ENCODE measurements around the gene TNN. TPM values are rescaled to one million over a fixed set of nuclear protein-coding genes. Genes with fewer than 3 reads are reported as not detected.

Gene TNN
- total and polyA plus RNA-seq, 8 donors: 0.06 to 1.1 (median 0.14) TPM; not detected in 5

GRCh38 chr1:175120511-175120910, 52.9 kb downstream of the TNN start:
- intact Hi-C loops (cut with DNase I; ENCODE audit: low total_unique reads): no loop called here
- TF ChIP-seq EP300 (IDR thresholded peaks at IDR 0.05) (no peak), CTCF (IDR thresholded peaks at IDR 0.05) (no peak), POLR2AphosphoS5 (IDR thresholded peaks at IDR 0.05) (no peak), POLR2A (IDR thresholded peaks at IDR 0.05) (no peak)
- DNase-seq: no peak
- H3K4me3 ChIP-seq: no peak overlapping the region
- no peaks in the 10 kb centered on the region for H3K9me3 ChIP-seq
- H3K4me1 ChIP-seq: peaks cover 0 to 11% (median 3%) of the 10 kb centered on the region in 4 donors
- no peaks in the 10 kb centered on the region for H3K27me3 ChIP-seq
- no peak overlapping the region for H3K27ac ChIP-seq
- 90 to 100% (median 94%) methylated on average over 1 of the region's 1 CpG for WGBS, 5 donors
- H3K36me3 ChIP-seq: no peaks in the 10 kb centered on the region

GRCh38 chr1:175124861-175125260, 57.2 kb downstream of the TNN start:
- DNase-seq: no peak
- H3K27ac ChIP-seq: peak overlapping the region in 3 of 5 donors; percentile 34 to 67 (median 35)
- TF ChIP-seq POLR2AphosphoS5 (IDR thresholded peaks at IDR 0.05): no peak
- H3K36me3 ChIP-seq: no peaks in the 10 kb centered on the region
- WGBS, 5 donors: 51 to 82% (median 63%) methylated on average over 1 of the region's 1 CpG
- no peaks in the 10 kb centered on the region for H3K9me3 ChIP-seq
- intact Hi-C loops (cut with DNase I; ENCODE audit: low total_unique reads): loop anchor here (5.0 kb wide), 1 partner anchor 93 kb away; no protein-coding TSS in a partner anchor
- peaks cover 5 to 52% (median 25%) of the 10 kb centered on the region in 4 donors for H3K4me1 ChIP-seq
- H3K27me3 ChIP-seq: no peaks in the 10 kb centered on the region
- no peak overlapping the region for H3K4me3 ChIP-seq

- DNase-seq: no peak
- Histone ChIP-seq H3K27me3 (no peaks in the 10 kb centered on the region), H3K4me1 (peaks cover 9 to 67% (median 34%) of the 10 kb centered on the region in 4 donors), H3K9me3 (no peaks in the 10 kb centered on the region), H3K27ac (peak overlapping the region in 2 of 5 donors; percentile 8 to 34), H3K4me3 (no peak overlapping the region), H3K36me3 (no peaks in the 10 kb centered on the region)
- no peak for TF ChIP-seq POLR2A (IDR thresholded peaks at IDR 0.05)
- no peak for TF ChIP-seq POLR2AphosphoS5 (IDR thresholded peaks at IDR 0.05)
- TF ChIP-seq EP300 (IDR thresholded peaks at IDR 0.05): no peak
- no peak for TF ChIP-seq CTCF (IDR thresholded peaks at IDR 0.05)
- 23 to 46% (median 39%) methylated on average over 4 of the region's 4 CpGs for WGBS, 5 donors
- intact Hi-C loops (cut with DNase I; ENCODE audit: low total_unique reads): loop anchor here (5.0 kb wide), 1 partner anchor 94 kb away; no protein-coding TSS in a partner anchor
These were observed 58.7 kb downstream of the TNN start for GRCh38 chr1:175126347-175126746.

GRCh38 chr1:175127565-175127964, 59.9 kb downstream of the TNN start:
- Histone ChIP-seq H3K4me3 (no peak overlapping the region), H3K27ac (peak overlapping the region in 3 of 5 donors; percentile 5 to 65 (median 33)), H3K27me3 (no peaks in the 10 kb centered on the region), H3K9me3 (no peaks in the 10 kb centered on the region), H3K4me1 (peaks cover 9 to 73% (median 40%) of the 10 kb centered on the region in 4 donors), H3K36me3 (no peaks in the 10 kb centered on the region)
- DNase-seq: no peak
- intact Hi-C loops (cut with DNase I; ENCODE audit: low total_unique reads): loop anchor here (5.0 kb wide), 1 partner anchor 95 kb away; no protein-coding TSS in a partner anchor
- TF ChIP-seq EP300 (IDR thresholded peaks at IDR 0.05) (no peak), POLR2A (IDR thresholded peaks at IDR 0.05) (no peak), CTCF (IDR thresholded peaks at IDR 0.05) (no peak), POLR2AphosphoS5 (IDR thresholded peaks at IDR 0.05) (no peak)
- WGBS, 5 donors: 65 to 87% (median 79%) methylated on average over 6 of the region's 6 CpGs

GRCh38 chr1:175128523-175128922, 60.9 kb downstream of the TNN start:
- Histone ChIP-seq H3K4me1 (peaks cover 9 to 80% (median 43%) of the 10 kb centered on the region in 4 donors), H3K9me3 (no peaks in the 10 kb centered on the region), H3K27me3 (no peaks in the 10 kb centered on the region), H3K27ac (peak overlapping the region in 3 of 5 donors; percentile 43 to 65 (median 57)), H3K36me3 (no peaks in the 10 kb centered on the region), H3K4me3 (no peak overlapping the region)
- no peak for DNase-seq
- 85 to 93% (median 90%) methylated on average over 9 of the region's 9 CpGs for WGBS, 5 donors
- no peak for TF ChIP-seq EP300 (IDR thresholded peaks at IDR 0.05)
- no peak for TF ChIP-seq POLR2AphosphoS5 (IDR thresholded peaks at IDR 0.05)
- TF ChIP-seq POLR2A (IDR thresholded peaks at IDR 0.05): no peak
- no peak for TF ChIP-seq CTCF (IDR thresholded peaks at IDR 0.05)
- intact Hi-C loops (cut with DNase I; ENCODE audit: low total_unique reads): loop anchor here (5.0 kb wide), 1 partner anchor 96 kb away; no protein-coding TSS in a partner anchor

Data from stomach (tissue), 9 donors.